ENCODE measurements around the gene TEKT2. TPM values are rescaled to one million over a fixed set of nuclear protein-coding genes. Genes with fewer than 3 reads are reported as not detected.
A peak's percentile ranks its signal among the peaks of the same experiment; 100 is the strongest.

Gene TEKT2
- total RNA-seq, 2 experiments from 2014 or later, result not detected

- no peaks in the 10 kb centered on the region for H3K36me3 Mint-ChIP-seq (ENCODE audit: low read depth)
- CTCF ChIA-PET, result interaction anchor here (0.6 to 2.1 kb wide), 5 partner anchors 36 to 189 kb away, joined by 3 to 7 read pairs (median 5); no protein-coding TSS in a partner anchor
- no peak overlapping the region for H3K4me3 Mint-ChIP-seq
- no peak overlapping the region for H3K27ac Mint-ChIP-seq
- no peaks in the 10 kb centered on the region for H3K9me3 Mint-ChIP-seq
- intact Hi-C loops (cut with micrococcal nuclease), result no loop called here
- no peak for DNase-seq
- H3K27me3 Mint-ChIP-seq (ENCODE audit: low read depth), result no peaks in the 10 kb centered on the region
- H3K4me1 Mint-ChIP-seq (ENCODE audit: low read depth), result peaks cover 4% of the 10 kb centered on the region
Observed at GRCh38 chr1:36097693-36098585, 14.0 kb downstream of the TEKT2 start.

- peaks cover 4% of the 10 kb centered on the region for H3K4me1 Mint-ChIP-seq (ENCODE audit: low read depth)
- no peak overlapping the region for H3K4me3 Mint-ChIP-seq
- H3K36me3 Mint-ChIP-seq (ENCODE audit: low read depth), result no peaks in the 10 kb centered on the region
- no peaks in the 10 kb centered on the region for H3K27me3 Mint-ChIP-seq (ENCODE audit: low read depth)
- intact Hi-C loops (cut with micrococcal nuclease), result loop anchor here (1.0 kb wide), 3 partner anchors 35 to 321 kb away; no protein-coding TSS in a partner anchor
- H3K27ac Mint-ChIP-seq, result no peak overlapping the region
- DNase-seq, result no peak
- CTCF ChIA-PET, result interaction anchor here (0.7 to 0.8 kb wide), 2 partner anchors 36 to 188 kb away, joined by 3 to 5 read pairs; no protein-coding TSS in a partner anchor
- no peaks in the 10 kb centered on the region for H3K9me3 Mint-ChIP-seq
Observed at GRCh38 chr1:36098650-36099365, 14.9 kb downstream of the TEKT2 start.

GRCh38 chr1:36099681-36100341, 15.9 kb downstream of the TEKT2 start:
- intact Hi-C loops (cut with micrococcal nuclease), result loop anchor here (1.0 kb wide), 3 partner anchors 34 to 320 kb away; no protein-coding TSS in a partner anchor
- Mint-ChIP-seq H3K27ac (no peak overlapping the region), H3K27me3 (ENCODE audit: low read depth) (no peaks in the 10 kb centered on the region), H3K9me3 (no peaks in the 10 kb centered on the region), H3K4me1 (ENCODE audit: low read depth) (peaks cover 4% of the 10 kb centered on the region), H3K4me3 (no peak overlapping the region), H3K36me3 (ENCODE audit: low read depth) (no peaks in the 10 kb centered on the region)
- peak; percentile 85 for DNase-seq
- CTCF ChIA-PET, result interaction anchor here (0.6 to 6.4 kb wide), 10 partner anchors 9 to 402 kb away, joined by 3 to 61 read pairs (median 4); partner anchors contain the start of gene TRAPPC3

- H3K36me3 Mint-ChIP-seq (ENCODE audit: low read depth), result no peaks in the 10 kb centered on the region
- no peak overlapping the region for H3K4me3 Mint-ChIP-seq
- no peaks in the 10 kb centered on the region for H3K27me3 Mint-ChIP-seq (ENCODE audit: low read depth)
- no peak for DNase-seq
- CTCF ChIA-PET, result interaction anchor here (0.7 to 6.4 kb wide), 8 partner anchors 9 to 321 kb away, joined by 3 to 61 read pairs (median 4); partner anchors contain the start of gene TRAPPC3
- H3K9me3 Mint-ChIP-seq, result no peaks in the 10 kb centered on the region
- no peak overlapping the region for H3K27ac Mint-ChIP-seq
- H3K4me1 Mint-ChIP-seq (ENCODE audit: low read depth), result peaks cover 4% of the 10 kb centered on the region
- intact Hi-C loops (cut with micrococcal nuclease), result no loop called here
Observed at GRCh38 chr1:36100376-36100775, 16.5 kb downstream of the TEKT2 start.

- DNase-seq, result no peak
- no peak overlapping the region for H3K4me3 Mint-ChIP-seq
- CTCF ChIA-PET, result interaction anchor here (0.8 to 6.4 kb wide), 4 partner anchors 10 to 87 kb away, joined by 3 to 61 read pairs (median 6); no protein-coding TSS in a partner anchor
- H3K9me3 Mint-ChIP-seq, result no peaks in the 10 kb centered on the region
- intact Hi-C loops (cut with micrococcal nuclease), result no loop called here
- no peaks in the 10 kb centered on the region for H3K36me3 Mint-ChIP-seq (ENCODE audit: low read depth)
- H3K27ac Mint-ChIP-seq, result no peak overlapping the region
- no peaks in the 10 kb centered on the region for H3K27me3 Mint-ChIP-seq (ENCODE audit: low read depth)
- peaks cover 4% of the 10 kb centered on the region for H3K4me1 Mint-ChIP-seq (ENCODE audit: low read depth)
Observed at GRCh38 chr1:36101546-36101945, 17.7 kb downstream of the TEKT2 start.

GRCh38 chr1:36106269-36106668, 22.4 kb downstream of the TEKT2 start:
- CTCF ChIA-PET, result interaction anchor here (1.1 kb wide), 1 partner anchor 29 kb away, joined by 5 read pairs; no protein-coding TSS in a partner anchor
- Mint-ChIP-seq H3K27ac (no peak overlapping the region), H3K36me3 (ENCODE audit: low read depth) (no peaks in the 10 kb centered on the region), H3K4me3 (no peak overlapping the region), H3K27me3 (ENCODE audit: low read depth) (no peaks in the 10 kb centered on the region), H3K4me1 (ENCODE audit: low read depth) (peaks cover 20% of the 10 kb centered on the region), H3K9me3 (no peaks in the 10 kb centered on the region)
- DNase-seq, result no peak
- intact Hi-C loops (cut with micrococcal nuclease), result no loop called here

- Mint-ChIP-seq H3K36me3 (ENCODE audit: low read depth) (no peaks in the 10 kb centered on the region), H3K4me3 (no peak overlapping the region), H3K9me3 (no peaks in the 10 kb centered on the region), H3K27ac (no peak overlapping the region), H3K4me1 (ENCODE audit: low read depth) (peaks cover 22% of the 10 kb centered on the region), H3K27me3 (ENCODE audit: low read depth) (no peaks in the 10 kb centered on the region)
- intact Hi-C loops (cut with micrococcal nuclease), result no loop called here
- CTCF ChIA-PET, result interaction anchor here (1.1 to 1.2 kb wide), 2 partner anchors 28 to 193 kb away, joined by 4 to 5 read pairs; no protein-coding TSS in a partner anchor
- DNase-seq, result no peak
Observed at GRCh38 chr1:36107394-36107793, 23.5 kb downstream of the TEKT2 start.

- Mint-ChIP-seq H3K4me3 (no peak overlapping the region), H3K36me3 (ENCODE audit: low read depth) (no peaks in the 10 kb centered on the region), H3K27ac (no peak overlapping the region), H3K27me3 (ENCODE audit: low read depth) (no peaks in the 10 kb centered on the region), H3K4me1 (ENCODE audit: low read depth) (peaks cover 22% of the 10 kb centered on the region), H3K9me3 (no peaks in the 10 kb centered on the region)
- intact Hi-C loops (cut with micrococcal nuclease), result no loop called here
- CTCF ChIA-PET, result interaction anchor here (1.4 kb wide), 1 partner anchor 9 kb away, joined by 3 read pairs; no protein-coding TSS in a partner anchor
- no peak for DNase-seq
Observed at GRCh38 chr1:36108314-36108713, 24.4 kb downstream of the TEKT2 start.

- intact Hi-C loops (cut with micrococcal nuclease), result no loop called here
- Mint-ChIP-seq H3K4me3 (no peak overlapping the region), H3K36me3 (ENCODE audit: low read depth) (no peaks in the 10 kb centered on the region), H3K4me1 (ENCODE audit: low read depth) (peaks cover 22% of the 10 kb centered on the region), H3K27me3 (ENCODE audit: low read depth) (no peaks in the 10 kb centered on the region), H3K27ac (no peak overlapping the region), H3K9me3 (no peaks in the 10 kb centered on the region)
- CTCF ChIA-PET, result interaction anchor here (0.7 to 2.9 kb wide), 4 partner anchors 8 to 217 kb away, joined by 3 to 17 read pairs (median 4); no protein-coding TSS in a partner anchor
- DNase-seq, result peak; percentile 65
Observed at GRCh38 chr1:36109041-36109679, 25.3 kb downstream of the TEKT2 start.

- no peak overlapping the region for H3K27ac Mint-ChIP-seq
- H3K9me3 Mint-ChIP-seq, result no peaks in the 10 kb centered on the region
- no peaks in the 10 kb centered on the region for H3K27me3 Mint-ChIP-seq (ENCODE audit: low read depth)
- H3K4me3 Mint-ChIP-seq, result no peak overlapping the region
- no peaks in the 10 kb centered on the region for H3K36me3 Mint-ChIP-seq (ENCODE audit: low read depth)
- CTCF ChIA-PET, result interaction anchor here (0.7 to 2.9 kb wide), 3 partner anchors 9 to 175 kb away, joined by 3 to 17 read pairs (median 3); no protein-coding TSS in a partner anchor
- intact Hi-C loops (cut with micrococcal nuclease), result no loop called here
- H3K4me1 Mint-ChIP-seq (ENCODE audit: low read depth), result peaks cover 22% of the 10 kb centered on the region
- no peak for DNase-seq
Observed at GRCh38 chr1:36111151-36111550, 27.3 kb downstream of the TEKT2 start.

- CTCF ChIA-PET, result interaction anchor here (0.6 kb wide), 1 partner anchor 256 kb away, joined by 3 read pairs; no protein-coding TSS in a partner anchor
- no peak for DNase-seq
- Mint-ChIP-seq H3K9me3 (no peaks in the 10 kb centered on the region), H3K4me1 (ENCODE audit: low read depth) (peaks cover 22% of the 10 kb centered on the region), H3K27me3 (ENCODE audit: low read depth) (no peaks in the 10 kb centered on the region), H3K4me3 (no peak overlapping the region), H3K27ac (no peak overlapping the region), H3K36me3 (ENCODE audit: low read depth) (no peaks in the 10 kb centered on the region)
- intact Hi-C loops (cut with micrococcal nuclease), result no loop called here
Observed at GRCh38 chr1:36112823-36113222, 28.9 kb downstream of the TEKT2 start.
